Vagina (tissue), 2 donors: Measurements from ENCODE around the gene AHCYL1. TPM values are rescaled to one million over a fixed set of nuclear protein-coding genes. Genes with fewer than 3 reads are reported as not detected.
A peak's percentile ranks its signal among the peaks of the same experiment; 100 is the strongest.

Source experiments
- DNase-seq, 2 donors: peaks; one replicate each; pipeline ENCODE4 v3.0.0-alpha.2; 2017; ENCODE audit errors: extremely low spot score in 2 of 2
- H3K27ac ChIP-seq: fragments of 200-600 bp; sonication (generic); one replicate; pipeline ENCODE4 v1.5.1; 2019
- H3K27me3 ChIP-seq: fragments of 200-600 bp; sonication (generic); one replicate; pipeline ENCODE4 v1.5.1; 2019
- H3K36me3 ChIP-seq, 2 donors: fragments of 200-600 bp; sonication (generic); one replicate each; pipeline ENCODE4 v1.5.1; 2017 to 2019
- H3K4me1 ChIP-seq: fragments of 200-600 bp; sonication (generic); one replicate; pipeline ENCODE4 v1.5.1; 2019
- H3K4me3 ChIP-seq, 2 donors: fragments of 200-600 bp; sonication (generic); 1 replicate in 1 of 2; 2 replicates in 1 of 2; pipeline ENCODE4 v1.5.1; 2016 to 2019
- H3K9me3 ChIP-seq: fragments of 200-600 bp; sonication (generic); one replicate; pipeline ENCODE4 v1.5.1; 2019
- POLR2A ChIP-seq, 2 donors: fragments of 450-650 bp; IDR thresholded peaks; one replicate each; pipeline ENCODE4 v1.6.1; 2017; ENCODE audit warnings: antibody characterized with exemption in 2 of 2, mild to moderate bottlenecking in 2 of 2, moderate library complexity in 2 of 2
- POLR2AphosphoS5 ChIP-seq, 2 donors: sonication (generic); formaldehyde crosslinking; IDR thresholded peaks; one replicate each; pipeline ENCODE4 v1.9.0; 2017; ENCODE audit warnings: antibody characterized with exemption in 2 of 2, mild to moderate bottlenecking in 2 of 2, low read depth in 1 of 2; ENCODE audit not compliant: insufficient read depth in 1 of 2
- intact Hi-C: fragments of 100-400 bp; cut with DNase I; formaldehyde crosslinking; loops from one replicate; pipeline ENCODE4 v1.15.1; 2023
- total RNA-seq: library from RNA; depleted of rRNA; stranded (reverse); fragments of >200 nt; gene quantifications from one replicate; pipeline ENCODE4 v1.2.3, GENCODE V29; 2016
- TF ChIP-seq, protein P1 (sequence below), 3 experiments: fragments of 450-650 bp in 2 of 3; fragments of 200-600 bp in 1 of 3; sonication (generic) in 1 of 3; IDR thresholded peaks; one replicate each; pipeline ENCODE4 v1.5.1; 2017 to 2019; ENCODE audit warnings: antibody characterized with exemption in 3 of 3, mild to moderate bottlenecking in 2 of 3, moderate library complexity in 2 of 3

The AHCYL1 gene
- total RNA-seq, 1 donor from 2014 or later, result 75.6 TPM

DNA sequence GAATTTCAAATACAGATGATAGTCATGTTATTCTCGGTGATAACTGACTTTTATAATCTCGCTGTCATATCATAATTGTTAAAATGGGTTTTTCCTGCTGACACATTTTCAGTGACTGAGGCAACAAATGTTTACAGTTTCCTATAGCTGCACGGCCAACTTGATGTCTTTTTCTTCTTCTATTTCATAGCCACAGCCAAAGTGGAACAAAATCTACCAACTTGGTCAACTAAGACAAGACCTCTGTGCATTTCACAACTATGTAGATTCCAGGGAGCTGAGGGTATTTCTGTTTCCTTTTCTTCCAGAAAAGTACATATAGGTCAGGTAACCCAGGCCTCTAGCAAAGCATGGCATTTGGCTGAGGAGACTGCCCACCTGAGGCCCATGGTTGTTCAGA is 10.4 kb upstream of the AHCYL1 start:
- intact Hi-C loops, result no loop called here
- no peaks in the 10 kb centered on the region for H3K27me3 ChIP-seq
- no peak overlapping the region for H3K4me3 ChIP-seq
- H3K36me3 ChIP-seq, result no peaks in the 10 kb centered on the region
- peaks cover 18% of the 10 kb centered on the region for H3K4me1 ChIP-seq
- TF ChIP-seq POLR2AphosphoS5 (IDR thresholded peaks at IDR 0.05; ENCODE audit: insufficient read depth in 1 of 2, low read depth in 1 of 2) (no peak), POLR2A (IDR thresholded peaks at IDR 0.05) (no peak)
- TF ChIP-seq, protein P1, sequence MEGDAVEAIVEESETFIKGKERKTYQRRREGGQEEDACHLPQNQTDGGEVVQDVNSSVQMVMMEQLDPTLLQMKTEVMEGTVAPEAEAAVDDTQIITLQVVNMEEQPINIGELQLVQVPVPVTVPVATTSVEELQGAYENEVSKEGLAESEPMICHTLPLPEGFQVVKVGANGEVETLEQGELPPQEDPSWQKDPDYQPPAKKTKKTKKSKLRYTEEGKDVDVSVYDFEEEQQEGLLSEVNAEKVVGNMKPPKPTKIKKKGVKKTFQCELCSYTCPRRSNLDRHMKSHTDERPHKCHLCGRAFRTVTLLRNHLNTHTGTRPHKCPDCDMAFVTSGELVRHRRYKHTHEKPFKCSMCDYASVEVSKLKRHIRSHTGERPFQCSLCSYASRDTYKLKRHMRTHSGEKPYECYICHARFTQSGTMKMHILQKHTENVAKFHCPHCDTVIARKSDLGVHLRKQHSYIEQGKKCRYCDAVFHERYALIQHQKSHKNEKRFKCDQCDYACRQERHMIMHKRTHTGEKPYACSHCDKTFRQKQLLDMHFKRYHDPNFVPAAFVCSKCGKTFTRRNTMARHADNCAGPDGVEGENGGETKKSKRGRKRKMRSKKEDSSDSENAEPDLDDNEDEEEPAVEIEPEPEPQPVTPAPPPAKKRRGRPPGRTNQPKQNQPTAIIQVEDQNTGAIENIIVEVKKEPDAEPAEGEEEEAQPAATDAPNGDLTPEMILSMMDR (IDR thresholded peaks at IDR 0.05), result no peak
- no peak overlapping the region for H3K27ac ChIP-seq
- H3K9me3 ChIP-seq, result no peaks in the 10 kb centered on the region
- DNase-seq, result no peak

DNA sequence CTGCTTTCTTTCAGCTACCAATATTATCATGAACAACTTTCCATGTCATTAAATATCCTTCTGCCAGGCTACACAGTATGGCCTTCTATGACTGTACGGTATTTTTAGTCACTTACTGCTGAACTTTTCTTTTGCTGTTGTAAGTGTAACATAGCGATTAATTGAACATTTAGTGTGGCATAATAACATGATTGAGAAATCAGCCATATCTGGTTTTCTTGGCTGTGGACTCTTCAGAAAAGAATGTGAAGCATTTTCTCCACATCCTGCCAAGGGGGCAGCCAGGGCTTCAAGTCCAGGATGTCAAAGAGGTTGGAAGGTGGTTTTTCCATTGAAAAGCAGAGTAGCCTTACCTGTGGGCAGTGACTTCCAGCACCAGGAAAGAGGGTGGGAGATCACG is 8.8 kb upstream of the AHCYL1 start:
- H3K27me3 ChIP-seq, result no peaks in the 10 kb centered on the region
- no peak for DNase-seq
- intact Hi-C loops, result no loop called here
- H3K4me3 ChIP-seq, result no peak overlapping the region
- peaks cover 33% of the 10 kb centered on the region for H3K4me1 ChIP-seq
- H3K36me3 ChIP-seq, result no peaks in the 10 kb centered on the region
- TF ChIP-seq POLR2A (IDR thresholded peaks at IDR 0.05) (no peak), POLR2AphosphoS5 (IDR thresholded peaks at IDR 0.05; ENCODE audit: insufficient read depth in 1 of 2, low read depth in 1 of 2) (no peak)
- TF ChIP-seq, protein P1 (IDR thresholded peaks at IDR 0.05), result no peak
- H3K9me3 ChIP-seq, result no peaks in the 10 kb centered on the region
- H3K27ac ChIP-seq, result no peak overlapping the region

GRCh38 chr1:109976762-109977161 is 7.8 kb upstream of the AHCYL1 start:
- Histone ChIP-seq H3K27me3 (no peaks in the 10 kb centered on the region), H3K4me3 (no peak overlapping the region), H3K36me3 (no peaks in the 10 kb centered on the region), H3K9me3 (no peaks in the 10 kb centered on the region), H3K27ac (peak overlapping the region; percentile 31), H3K4me1 (peaks cover 36% of the 10 kb centered on the region)
- intact Hi-C loops, result no loop called here
- TF ChIP-seq, protein P1 (IDR thresholded peaks at IDR 0.05), result no peak
- no peak for TF ChIP-seq POLR2AphosphoS5 (IDR thresholded peaks at IDR 0.05; ENCODE audit: insufficient read depth in 1 of 2, low read depth in 1 of 2)
- no peak for TF ChIP-seq POLR2A (IDR thresholded peaks at IDR 0.05)
- DNase-seq, result no peak

GRCh38 chr1:109977225-109977624 is 7.3 kb upstream of the AHCYL1 start:
- TF ChIP-seq POLR2A (IDR thresholded peaks at IDR 0.05), result no peak
- TF ChIP-seq POLR2AphosphoS5 (IDR thresholded peaks at IDR 0.05; ENCODE audit: insufficient read depth in 1 of 2, low read depth in 1 of 2), result no peak
- TF ChIP-seq, protein P1 (IDR thresholded peaks at IDR 0.05), result no peak
- H3K9me3 ChIP-seq, result no peaks in the 10 kb centered on the region
- H3K27ac ChIP-seq, result peak overlapping the region; percentile 31
- no peak for DNase-seq
- no peaks in the 10 kb centered on the region for H3K36me3 ChIP-seq
- intact Hi-C loops, result no loop called here
- peaks cover 36% of the 10 kb centered on the region for H3K4me1 ChIP-seq
- no peak overlapping the region for H3K4me3 ChIP-seq
- no peaks in the 10 kb centered on the region for H3K27me3 ChIP-seq

- Histone ChIP-seq H3K9me3 (no peaks in the 10 kb centered on the region), H3K4me1 (peaks cover 41% of the 10 kb centered on the region), H3K27ac (peak overlapping the region; percentile 31), H3K27me3 (no peaks in the 10 kb centered on the region), H3K4me3 (no peak overlapping the region), H3K36me3 (no peaks in the 10 kb centered on the region)
- intact Hi-C loops, result no loop called here
- DNase-seq, result no peak
- no peak for TF ChIP-seq POLR2A (IDR thresholded peaks at IDR 0.05)
- no peak for TF ChIP-seq POLR2AphosphoS5 (IDR thresholded peaks at IDR 0.05; ENCODE audit: insufficient read depth in 1 of 2, low read depth in 1 of 2)
- TF ChIP-seq, protein P1 (IDR thresholded peaks at IDR 0.05), result no peak
Measured at GRCh38 chr1:109977657-109978378, 6.7 kb upstream of the AHCYL1 start.
